DLD1 (cell line): ENCODE results near the gene CAMK2A.

Source experiments
- in situ Hi-C: cut with HindIII; loops from 2 replicates; pipeline ENCODE4 v1.10.0; 2017; ENCODE audit warnings: low sequenced_read_pairs

The CAMK2A gene

GRCh38 chr5:150289551-150290390 is at the start of gene CAMK2A:
CAMK2A (minus strand) TSS chr5:150289773; CDS start chr5:150289625, 148 bp downstream.
- in situ Hi-C loops, result no loop called here

DNA sequence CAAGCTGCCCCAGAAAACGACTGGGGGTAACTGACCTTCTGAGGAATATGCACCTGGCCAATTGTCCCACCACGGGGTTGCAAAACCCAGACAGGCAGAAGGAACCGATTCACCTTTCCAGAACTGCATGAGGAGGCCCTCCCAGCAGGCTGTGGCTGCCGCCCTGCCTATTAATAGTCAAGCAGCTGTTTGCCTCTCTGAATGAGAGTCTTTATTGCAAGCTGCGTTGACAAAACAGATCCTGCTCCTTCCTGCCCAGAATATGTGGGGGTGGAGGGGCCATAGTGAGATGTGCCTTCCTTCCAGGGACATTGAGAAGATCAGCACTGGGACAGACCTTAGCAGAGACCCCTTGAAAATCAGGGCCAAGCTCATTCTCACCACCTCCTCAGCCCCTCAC is 49.6 kb upstream of the CAMK2A start:
- in situ Hi-C loops, result no loop called here

DNA sequence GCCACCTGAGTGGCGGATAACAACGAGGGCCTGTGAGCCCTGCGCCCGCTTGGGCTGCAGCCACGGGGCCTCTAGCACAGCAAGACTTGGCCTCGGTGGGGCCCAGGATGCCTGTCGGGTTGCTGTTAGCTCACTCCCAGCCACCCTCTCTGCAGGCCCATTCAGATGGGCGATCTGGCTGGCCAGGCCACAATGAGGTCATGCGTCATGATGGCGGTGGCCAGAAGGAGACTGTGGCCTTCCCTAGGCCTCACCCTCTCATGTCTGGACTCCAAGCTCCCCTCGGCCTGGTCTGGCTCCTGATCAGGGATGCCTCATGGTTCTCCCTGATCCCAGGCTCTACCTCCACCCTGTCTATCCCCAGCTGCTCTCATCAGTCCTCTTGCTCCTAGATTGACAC is 49.0 kb upstream of the CAMK2A start:
- in situ Hi-C loops, result no loop called here

GRCh38 chr5:150335778-150336177 is 46.2 kb upstream of the CAMK2A start:
- in situ Hi-C loops, result no loop called here

- in situ Hi-C loops, result no loop called here
Observed at GRCh38 chr5:150333400-150333799, 43.8 kb upstream of the CAMK2A start.

GRCh38 chr5:150329881-150330876 is 40.6 kb upstream of the CAMK2A start:
- in situ Hi-C loops, result no loop called here

- in situ Hi-C loops, result no loop called here
Observed at GRCh38 chr5:150329038-150329437, 39.5 kb upstream of the CAMK2A start.

- in situ Hi-C loops, result no loop called here
Observed at GRCh38 chr5:150328515-150328914, 38.9 kb upstream of the CAMK2A start.

GRCh38 chr5:150327139-150327538 is 37.6 kb upstream of the CAMK2A start:
- in situ Hi-C loops, result no loop called here

DNA sequence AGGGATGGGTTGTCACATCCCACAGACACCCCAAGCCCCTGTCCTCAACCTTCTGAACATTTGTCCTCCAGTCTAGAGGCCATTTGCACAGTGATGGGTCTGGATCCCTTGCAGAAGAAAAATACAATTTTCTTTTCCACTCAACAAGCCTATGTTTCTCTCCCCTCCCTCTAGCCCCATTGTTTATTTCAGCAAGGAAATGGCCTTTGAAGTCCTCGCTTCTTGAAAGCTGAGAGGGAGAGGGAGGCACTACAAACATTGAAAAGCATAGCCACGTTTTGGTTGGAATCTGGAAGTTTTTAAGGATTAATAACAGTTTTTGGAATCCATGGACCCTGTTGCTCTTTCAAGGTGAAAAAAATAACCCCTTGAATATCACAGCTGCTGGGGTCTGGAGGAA is 37.1 kb upstream of the CAMK2A start:
- in situ Hi-C loops, result no loop called here

- in situ Hi-C loops, result no loop called here
Observed at GRCh38 chr5:150325426-150325825, 35.9 kb upstream of the CAMK2A start.

DNA sequence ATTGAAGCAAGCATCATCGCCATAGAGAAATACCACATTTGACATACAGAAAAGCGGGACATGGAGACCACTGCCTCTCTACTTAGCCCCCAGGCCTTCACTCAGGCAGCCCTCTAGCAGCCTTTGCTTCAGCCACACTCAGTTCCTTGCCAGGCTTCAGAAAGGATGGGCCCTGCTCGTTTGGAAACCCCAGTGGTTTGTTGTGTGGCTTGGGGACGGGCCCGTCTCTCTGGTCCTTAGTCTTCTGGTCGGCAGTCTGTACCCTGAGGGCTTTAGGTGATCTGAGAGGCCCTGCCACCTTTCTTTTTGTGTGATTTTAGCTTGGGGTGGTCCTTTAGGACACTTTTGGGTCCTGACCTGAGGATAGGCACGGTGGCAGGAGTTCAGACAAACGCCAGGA is 34.2 kb upstream of the CAMK2A start:
- in situ Hi-C loops, result no loop called here

DNA sequence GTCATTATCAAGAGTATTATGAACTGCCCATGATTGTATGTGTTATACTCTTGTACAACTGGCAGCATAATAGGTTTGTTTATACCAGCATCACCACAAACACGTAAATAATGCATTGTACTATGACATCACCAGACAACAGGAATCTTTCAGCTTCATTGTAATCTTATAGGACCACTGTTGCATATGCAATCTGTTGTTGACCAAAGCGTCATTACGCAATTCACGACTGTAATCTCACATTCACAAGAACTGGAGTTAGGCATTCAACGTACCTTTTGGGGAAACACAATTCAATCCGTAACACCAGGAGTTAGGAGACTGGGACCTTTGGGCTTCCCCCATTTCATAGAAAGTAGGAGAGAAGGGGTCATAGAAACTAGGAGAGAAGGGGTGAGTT is 33.5 kb upstream of the CAMK2A start:
- in situ Hi-C loops, result no loop called here

GRCh38 chr5:150322202-150322601 is 32.6 kb upstream of the CAMK2A start:
- in situ Hi-C loops, result no loop called here

DNA sequence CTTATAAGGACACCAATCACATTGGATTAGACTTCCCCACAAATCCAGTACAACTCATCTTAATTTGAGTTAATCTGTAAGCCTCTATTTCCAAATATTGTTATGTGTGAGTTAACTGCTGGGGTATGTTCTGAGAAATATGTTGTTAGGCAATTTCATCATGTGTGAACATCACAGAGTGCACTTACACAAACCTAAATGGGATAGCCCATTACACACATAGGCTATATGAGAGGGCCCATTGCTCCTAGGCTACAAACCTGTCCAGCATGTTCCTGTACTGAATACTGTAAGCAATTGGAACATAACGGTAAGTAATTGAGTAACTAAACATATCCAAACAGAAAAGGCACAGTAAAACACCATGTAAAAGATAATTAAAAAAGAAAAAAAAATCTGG is 32.2 kb upstream of the CAMK2A start:
- in situ Hi-C loops, result no loop called here

DNA sequence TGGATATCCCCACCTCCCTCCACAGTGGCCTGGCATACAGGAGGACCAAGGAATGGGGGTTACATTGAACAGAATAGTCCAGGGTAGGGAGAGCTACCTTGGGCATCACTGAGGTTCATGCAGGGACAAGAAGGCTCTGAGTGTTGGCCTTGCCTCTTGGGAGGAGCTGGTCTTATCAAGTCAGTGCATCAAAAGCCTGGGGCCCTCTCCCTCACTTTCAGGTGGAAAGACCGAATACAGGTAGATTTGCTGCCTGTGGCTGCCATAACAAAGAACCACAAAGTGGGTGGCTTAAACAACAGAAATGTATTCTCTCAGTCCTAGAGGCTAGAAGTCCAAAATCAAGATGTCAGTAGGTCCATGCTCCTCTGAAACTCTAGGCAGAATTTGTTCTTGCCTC is 31.6 kb upstream of the CAMK2A start:
- in situ Hi-C loops, result no loop called here

GRCh38 chr5:150320044-150320613 is 30.6 kb upstream of the CAMK2A start:
- in situ Hi-C loops, result no loop called here

GRCh38 chr5:150319484-150319790 is 29.9 kb upstream of the CAMK2A start:
- in situ Hi-C loops, result no loop called here

- in situ Hi-C loops, result no loop called here
Observed at GRCh38 chr5:150318613-150319483, 29.3 kb upstream of the CAMK2A start.
